Astrocyte (in vitro differentiated cells and primary cell): Measurements from ENCODE around the gene E2F2. TPM values are rescaled to one million over a fixed set of nuclear protein-coding genes. Genes with fewer than 3 reads are reported as not detected.

Experiments
- DNase-seq: peaks from one replicate; pipeline ENCODE4 v3.0.0-alpha.2; 2010; ENCODE audit warnings: low read depth
- FAIRE-seq: peaks from 2 replicates; lab custom pipeline; 2011; peaks lifted over from hg19 to GRCh38; lab: Jason Lieb, UNC
- H2AFZ ChIP-seq: 2 replicates; pipeline ENCODE4 v1.6.0; 2012; ENCODE audit warnings: low read depth, low read length, inconsistent platforms
- H3K27ac ChIP-seq: 2 replicates; pipeline ENCODE4 v1.5.1; 2011; ENCODE audit warnings: low read depth, low read length, inconsistent platforms
- H3K27me3 ChIP-seq: 2 replicates; pipeline ENCODE4 v1.6.0; 2011; ENCODE audit warnings: low read length, inconsistent platforms; ENCODE audit not compliant: insufficient read depth
- H3K36me3 ChIP-seq: 2 replicates; pipeline ENCODE4 v1.5.1; 2011; ENCODE audit warnings: low read length, inconsistent platforms; ENCODE audit not compliant: insufficient read depth
- H3K4me1 ChIP-seq: 2 replicates; pipeline ENCODE4 v1.5.1; 2011; ENCODE audit warnings: low read length, inconsistent platforms; ENCODE audit not compliant: insufficient read depth
- H3K4me2 ChIP-seq: 2 replicates; pipeline ENCODE4 v1.6.0; 2012; ENCODE audit warnings: low read length, inconsistent platforms
- H3K4me3 ChIP-seq: 2 replicates; pipeline ENCODE4 v1.5.1; 2011; ENCODE audit warnings: low read depth, mild to moderate bottlenecking, low read length, inconsistent platforms; ENCODE audit not compliant: insufficient read depth
- H3K79me2 ChIP-seq: 2 replicates; pipeline ENCODE4 v1.6.0; 2012; ENCODE audit warnings: mild to moderate bottlenecking, low read length, inconsistent platforms; ENCODE audit not compliant: insufficient read depth
- H3K9ac ChIP-seq: 2 replicates; pipeline ENCODE4 v1.6.0; 2012; ENCODE audit warnings: mild to moderate bottlenecking, low read length, inconsistent platforms
- H3K9me3 ChIP-seq: 2 replicates; pipeline ENCODE4 v1.5.1; 2012; ENCODE audit warnings: low read depth, mild to moderate bottlenecking, low read length, inconsistent platforms; ENCODE audit not compliant: insufficient read depth
- H4K20me1 ChIP-seq: 2 replicates; pipeline ENCODE4 v1.6.0; 2012; ENCODE audit warnings: low read length, inconsistent platforms; ENCODE audit not compliant: insufficient read depth
- H3K27ac Mint-ChIP-seq: one replicate; pipeline ENCODE4 v1.8.0; 2021; ENCODE audit warnings: mild to moderate bottlenecking, mixed read lengths; ENCODE audit not compliant: unreplicated experiment
- H3K27me3 Mint-ChIP-seq: one replicate; pipeline ENCODE4 v1.8.0; 2021; ENCODE audit warnings: low read depth, mixed read lengths; ENCODE audit not compliant: unreplicated experiment
- H3K36me3 Mint-ChIP-seq: one replicate; pipeline ENCODE4 v1.8.0; 2021; ENCODE audit warnings: low read depth, mixed read lengths; ENCODE audit not compliant: unreplicated experiment
- H3K4me1 Mint-ChIP-seq: one replicate; pipeline ENCODE4 v1.8.0; 2021; ENCODE audit warnings: low read depth, mixed read lengths; ENCODE audit not compliant: unreplicated experiment
- H3K4me3 Mint-ChIP-seq: one replicate; pipeline ENCODE4 v1.8.0; 2021; ENCODE audit warnings: mild to moderate bottlenecking, moderate library complexity, mixed read lengths; ENCODE audit not compliant: unreplicated experiment
- H3K9me3 Mint-ChIP-seq: one replicate; pipeline ENCODE4 v1.8.0; 2021; ENCODE audit warnings: mild to moderate bottlenecking, mixed read lengths; ENCODE audit not compliant: unreplicated experiment
- CTCF ChIP-seq: IDR thresholded peaks from 2 replicates; pipeline ENCODE4 v1.5.1; 2011; ENCODE audit warnings: low read depth, mild to moderate bottlenecking, inconsistent platforms, low read length, moderate library complexity; ENCODE audit not compliant: insufficient read depth
- EZH2 ChIP-seq: IDR thresholded peaks from 2 replicates; pipeline ENCODE4 v1.6.1; 2012; ENCODE audit warnings: mild to moderate bottlenecking, low read length, inconsistent platforms; ENCODE audit not compliant: insufficient read depth
- total RNA-seq: library from RNA; stranded (reverse); gene quantifications from 2 replicates; pipeline ENCODE4 v1.2.1, GENCODE V29; 2021

Gene E2F2
- total RNA-seq, 1 donor from 2014 or later: 0.11 TPM

GRCh38 chr1:23548704-23549143, 17.7 kb upstream of the E2F2 start:
- Histone ChIP-seq H3K27me3 (no peaks in the 10 kb centered on the region), H3K4me1 (peaks cover 4% of the 10 kb centered on the region), H4K20me1 (no peaks in the 10 kb centered on the region), H3K9ac (no peak overlapping the region), H3K4me2 (no peak overlapping the region), H3K4me3 (no peak overlapping the region), H3K27ac (no peak overlapping the region), H3K79me2 (no peaks in the 10 kb centered on the region), H2AFZ (peak overlapping the region; percentile 43), H3K36me3 (no peaks in the 10 kb centered on the region), H3K9me3 (no peaks in the 10 kb centered on the region)
- Mint-ChIP-seq H3K27me3 (peaks cover 10% of the 10 kb centered on the region), H3K9me3 (no peaks in the 10 kb centered on the region), H3K27ac (no peak overlapping the region), H3K4me1 (peaks cover 5% of the 10 kb centered on the region), H3K36me3 (no peaks in the 10 kb centered on the region), H3K4me3 (no peak overlapping the region)
- DNase-seq (no peak), FAIRE-seq (no peak)
- TF ChIP-seq CTCF: no peak
- no peak for TF ChIP-seq EZH2

- H4K20me1 ChIP-seq: no peaks in the 10 kb centered on the region
- FAIRE-seq: no peak
- no peak overlapping the region for H3K27ac Mint-ChIP-seq
Observed at GRCh38 chr1:23546897-23547584, 16.0 kb upstream of the E2F2 start.

More at GRCh38 chr1:23546897-23547584, 16.0 kb upstream of the E2F2 start:
- Histone ChIP-seq H3K9me3 (no peaks in the 10 kb centered on the region), H3K9ac (no peak overlapping the region), H3K27me3 (no peaks in the 10 kb centered on the region), H2AFZ (no peak overlapping the region), H3K4me2 (no peak overlapping the region), H3K27ac (no peak overlapping the region), H3K36me3 (no peaks in the 10 kb centered on the region), H3K4me3 (no peak overlapping the region), H3K4me1 (peaks cover 4% of the 10 kb centered on the region), H3K79me2 (no peaks in the 10 kb centered on the region)
- no peak for TF ChIP-seq CTCF
- no peak for TF ChIP-seq EZH2
- no peaks in the 10 kb centered on the region for H3K9me3 Mint-ChIP-seq
- H3K4me3 Mint-ChIP-seq: no peak overlapping the region
- no peak for DNase-seq
- no peaks in the 10 kb centered on the region for H3K36me3 Mint-ChIP-seq
- peaks cover 5% of the 10 kb centered on the region for H3K4me1 Mint-ChIP-seq
- H3K27me3 Mint-ChIP-seq: peaks cover 8% of the 10 kb centered on the region
